ENCODE results near the gene GJE1.

DNA sequence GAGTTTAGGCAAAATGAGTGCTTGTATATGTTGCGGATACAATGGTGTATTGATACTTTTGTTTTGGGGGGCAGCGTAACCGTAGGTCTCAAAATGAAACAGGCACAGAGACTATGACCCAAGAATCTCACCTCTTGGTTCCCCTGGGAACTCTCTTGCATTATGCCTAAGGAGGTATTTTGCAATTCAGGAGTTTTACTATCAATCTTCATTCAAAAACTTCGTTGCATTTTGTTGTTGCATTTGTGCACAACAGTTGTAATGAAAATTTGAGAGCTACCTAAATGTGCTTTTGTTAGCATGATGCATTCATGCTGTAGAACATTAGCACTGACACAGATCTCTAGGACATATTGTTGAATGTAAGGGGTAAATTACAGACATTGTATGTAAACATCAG lies 32.5 kb downstream of the GJE1 start:
- TF ChIP-seq CTCF (IDR thresholded peaks at IDR 0.05; ENCODE audit: low read depth, low read length) (no peak), POLR2A (IDR thresholded peaks at IDR 0.05; ENCODE audit: extremely low read depth, insufficient read length) (no peak), MAX (IDR thresholded peaks at IDR 0.05; ENCODE audit: low read depth, low read length) (no peak), MYC (IDR thresholded peaks at IDR 0.05; ENCODE audit: low read depth, low read length) (no peak)
